K562 (cell line): ENCODE results near the gene ZKSCAN3. TPM values are rescaled to one million over a fixed set of nuclear protein-coding genes. Genes with fewer than 3 reads are reported as not detected.

Experiments used
- ATAC-seq: fragments of 200-7000 bp; cut with Tn5 transposase; 3 replicates; pipeline ENCODE4 v1.9.1; 2020; ENCODE audit warnings: moderate library complexity
- BruUV-seq: library from RNA; stranded (reverse); fragments of 400-500 nt; replicated peaks from 2 replicates; lab custom pipeline; 2021; lab: Mats Ljungman, UMichigan
- CTCF ChIA-PET: fragments of 300-600 bp; formaldehyde crosslinking; extraction: SDS; loops from one replicate; lab custom pipeline; 2021; ENCODE audit warnings: low intra/inter-chr PET ratio; lab: Yijun Ruan, JAX
- POLR2A ChIA-PET: fragments of 300-600, 350-650 bp; sonication (Branson Sonifier 250); formaldehyde crosslinking; extraction: SDS; loops from one replicate; lab custom pipeline; 2021; ENCODE audit warnings: antibody characterized with exemption, inconsistent platforms; lab: Yijun Ruan, JAX
- DNase-seq, 4 experiments: peaks; one replicate each; pipeline versions ENCODE4 v3.0.0 to v3.0.0-alpha.2; 2011 to 2018; ENCODE audit warnings: low spot score in 3 of 4, mixed read lengths in 3 of 4; ENCODE audit errors: extremely low read depth in 1 of 4
- FAIRE-seq: peaks from 2 replicates; lab custom pipeline; 2011; peaks lifted over from hg19 to GRCh38; lab: Jason Lieb, UNC
- H2AFZ ChIP-seq: 2 replicates; pipeline ENCODE4 v1.6.0; 2011; ENCODE audit warnings: low read depth, low read length, control low read depth, inconsistent platforms
- H3K27ac ChIP-seq: fragments of 200-600 bp; 3 replicates; pipeline ENCODE4 v1.8.0; 2011; ENCODE audit warnings: low read depth, mild to moderate bottlenecking, control low read depth, inconsistent platforms, low read length, moderate library complexity, mixed read lengths; ENCODE audit errors: extremely low read depth
- H3K27me3 ChIP-seq, 2 experiments: fragments of 300-600 bp in 1 of 2; 2 replicates in 1 of 2; 3 replicates in 1 of 2; pipeline versions ENCODE4 v1.6.0 to v1.8.0; 2011; ENCODE audit warnings: inconsistent platforms in 2 of 2, low read length in 2 of 2, mild to moderate bottlenecking in 1 of 2, mixed read lengths in 1 of 2, moderate library complexity in 1 of 2; ENCODE audit not compliant: control insufficient read depth in 2 of 2, insufficient read depth in 2 of 2
- H3K36me3 ChIP-seq: fragments of 300-600 bp; 3 replicates; pipeline ENCODE4 v1.8.0; 2011; ENCODE audit warnings: mild to moderate bottlenecking, low read length, inconsistent platforms; ENCODE audit not compliant: control insufficient read depth, insufficient read depth
- H3K4me1 ChIP-seq, 2 experiments: fragments of 200-600 bp in 1 of 2; replicated peaks in 1 of 2; 2 replicates in 1 of 2; 3 replicates in 1 of 2; pipeline versions ENCODE4 v1.5.1 to v1.8.0; 2011; ENCODE audit warnings: inconsistent platforms in 2 of 2, low read length in 2 of 2, mild to moderate bottlenecking in 1 of 2, mixed read lengths in 1 of 2, moderate library complexity in 1 of 2; ENCODE audit not compliant: control insufficient read depth in 2 of 2, insufficient read depth in 2 of 2
- H3K4me2 ChIP-seq: 2 replicates; pipeline ENCODE4 v1.6.1; 2011; ENCODE audit warnings: low read length, control low read depth, inconsistent platforms, mixed read lengths; ENCODE audit not compliant: insufficient read depth
- H3K4me3 ChIP-seq: fragments of 200-600 bp; sonication (generic), shearing (Covaris generic); 2 replicates; pipeline ENCODE4 v1.5.1; 2016; ENCODE audit warnings: control low read depth, inconsistent platforms
- H3K79me2 ChIP-seq: fragments of 200-600 bp; 3 replicates; pipeline ENCODE4 v1.8.0; 2011; ENCODE audit warnings: low read length, inconsistent platforms; ENCODE audit not compliant: control insufficient read depth, insufficient read depth
- H3K9ac ChIP-seq, 2 experiments: 2 replicates each; pipeline versions ENCODE4 v1.6.0 to v1.6.1; 2011; ENCODE audit warnings: low read depth in 2 of 2, low read length in 2 of 2, control low read depth in 1 of 2, inconsistent platforms in 1 of 2, mild to moderate bottlenecking in 1 of 2, mixed read lengths in 1 of 2; ENCODE audit not compliant: insufficient read depth in 1 of 2
- H3K9me1 ChIP-seq: one replicate; pipeline ENCODE4 v1.6.0; 2011; ENCODE audit warnings: inconsistent platforms, mild to moderate bottlenecking, low read length, moderate library complexity; ENCODE audit not compliant: control insufficient read depth, insufficient read depth
- H3K9me3 ChIP-seq: replicated peaks from 2 replicates; pipeline ENCODE4 v1.5.1; 2011; ENCODE audit warnings: low read depth, low read length, inconsistent platforms; ENCODE audit not compliant: control insufficient read depth, insufficient read depth
- H4K20me1 ChIP-seq: replicated peaks from 2 replicates; pipeline ENCODE4 v1.6.1; 2011; ENCODE audit warnings: low read length, inconsistent platforms, mixed read lengths; ENCODE audit not compliant: control insufficient read depth, insufficient read depth
- CUX1 ChIP-seq: fragments of 200-800 bp; sonication (Bioruptor generic); IDR thresholded peaks from 2 replicates; pipeline ENCODE4 v1.6.1; 2016; ENCODE audit warnings: missing genetic modification characterization, missing compliant biosample characterization
- ETV6 ChIP-seq, 3 experiments: fragments of 150-350 bp in 1 of 3; sonication (generic) in 1 of 3; formaldehyde crosslinking in 1 of 3; IDR thresholded peaks; 2 replicates each; pipeline versions ENCODE4 v1.6.1 to v1.8.0; 2014 to 2022; ENCODE audit warnings: borderline replicate concordance in 2 of 3, low read depth in 2 of 3, antibody characterized with exemption in 1 of 3, low read length in 1 of 3, mild to moderate bottlenecking in 1 of 3, missing genetic modification reagents in 1 of 3
- EZH2 ChIP-seq: IDR thresholded peaks from 2 replicates; pipeline ENCODE4 v1.6.1; 2012; ENCODE audit warnings: low read depth, mild to moderate bottlenecking, inconsistent platforms, low read length, borderline replicate concordance
- HIVEP1 ChIP-seq: fragments of 250-450 bp; sonication (Bioruptor Pico); IDR thresholded peaks from 2 replicates; pipeline ENCODE4 v1.4.0; 2020; ENCODE audit warnings: mild to moderate bottlenecking
- MCM2 ChIP-seq: fragments of 450-650 bp; IDR thresholded peaks from 2 replicates; pipeline ENCODE4 v1.6.1; 2017; ENCODE audit warnings: low read depth, mild to moderate bottlenecking
- MTA2 ChIP-seq: fragments of 450-650 bp; IDR thresholded peaks from 2 replicates; pipeline ENCODE4 v1.6.1; 2016; ENCODE audit warnings: low read depth
- RCOR1 ChIP-seq, 2 experiments: IDR thresholded peaks; 2 replicates each; pipeline ENCODE4 v1.6.1; 2012; ENCODE audit warnings: low read depth in 2 of 2, low read length in 2 of 2, borderline replicate concordance in 1 of 2, improper control_type of control experiment in 1 of 2
- TFAM ChIP-seq: fragments of 250-450 bp; sonication (Bioruptor Pico); conservative IDR thresholded peaks from 2 replicates; pipeline ENCODE4 v1.5.0; 2021; ENCODE audit warnings: mild to moderate bottlenecking, moderate library complexity
- THRAP3 ChIP-seq: fragments of 450-650 bp; IDR thresholded peaks from 2 replicates; pipeline ENCODE4 v1.6.1; 2016; ENCODE audit warnings: mild to moderate bottlenecking, inconsistent platforms, borderline replicate concordance
- ZNF41 ChIP-seq: fragments of 250-450 bp; sonication (Bioruptor Pico); conservative IDR thresholded peaks from 2 replicates; pipeline ENCODE4 v1.4.0; 2020; ENCODE audit warnings: mild to moderate bottlenecking
- ZNF75A ChIP-seq: fragments of 450-650 bp; formaldehyde crosslinking; IDR thresholded peaks from 2 replicates; pipeline ENCODE4 v1.4.0; 2020; ENCODE audit warnings: mild to moderate bottlenecking
- WGBS: fragments of 100-300 bp; shearing (Covaris generic); methylation state at CpG from one replicate; pipeline ENCODE4 v1.1.6; 2016; ENCODE audit warnings: low coverage, mixed read lengths; ENCODE audit not compliant: insufficient coverage; ENCODE audit errors: missing lambda C conversion rate; 5-methylcytosine and 5-hydroxymethylcytosine counted together
- in situ Hi-C: fragments of 300-500 bp; cut with MboI; formaldehyde crosslinking; loops from 4 replicates; pipeline ENCODE4 v1.15.0; 2018; ENCODE audit warnings: inconsistent platforms, mixed read lengths
- intact Hi-C: fragments of 100-400 bp; cut with micrococcal nuclease; formaldehyde crosslinking; loops from 2 replicates; pipeline ENCODE4 v1.14.2; 2022
- polyA plus RNA-seq, 8 experiments: library from polyadenylated mRNA; depleted of rRNA in 4 of 8; stranded (reverse) in 5 of 8; unstranded in 3 of 8; fragments of >200 nt; fragmentation: Nextera tagmentation in 2 of 8; fragmentation: Illumina TruSeq in 1 of 8; extraction: Ambion mirVana in 2 of 8; extraction: Trizol in 1 of 8; gene quantifications; 2 replicates each; pipeline versions ENCODE4 v1.2.1 to v1.2.3, GENCODE V29; 2011 to 2014; ENCODE audit warnings: inconsistent platforms in 1 of 8, missing spikeins in 1 of 8
- total RNA-seq, 7 experiments: library from RNA; depleted of rRNA in 6 of 7; stranded (reverse); fragments of >200 nt in 6 of 7; fragmentation: Illumina TruSeq in 2 of 7; extraction: Trizol in 2 of 7; gene quantifications; 2 replicates each; pipeline versions ENCODE4 v1.2.1 to v1.2.3, GENCODE V29; 2011 to 2021; ENCODE audit warnings: low replicate concordance in 1 of 7

The ZKSCAN3 gene
- total and polyA plus RNA-seq, 9 of the 15 experiments (the other 6 are each of a cell fraction or from before 2014, with no cell fraction given) = 3.0 to 12.4 (median 10.2) TPM

- H2AFZ ChIP-seq = peak within 1 kb of the TSS; percentile 96
- DNase-seq (peak; percentile 90 to 99 (median 91)), ATAC-seq (peak; percentile 88), FAIRE-seq (peak; percentile 80)
- H3K9ac ChIP-seq = peak within 1 kb of the TSS; percentile 84 to 97
- intact Hi-C loops (loop anchor here (1.0 to 2.0 kb wide), 4 partner anchors 75 to 147 kb away; no protein-coding TSS in a partner anchor), in situ Hi-C loops (no loop called here)
- ChIA-PET CTCF (no interaction called here), POLR2A (interaction anchor here (0.6 to 2.2 kb wide), 7 partner anchors 29 to 258 kb away, joined by 3 to 8 read pairs (median 4); partner anchors contain the start of genes ZKSCAN8 and ZSCAN31)
- no peaks in the 10 kb centered on the region for H3K9me1 ChIP-seq
- no peaks in the 10 kb centered on the region for H4K20me1 ChIP-seq
- WGBS = under 1% methylated on average over 48 of the region's 49 CpGs
- peak within 1 kb of the TSS; percentile 61 for H3K4me3 ChIP-seq
- H3K4me1 ChIP-seq = peaks cover 21 to 36% of the 10 kb centered on the region in 2 experiments
- H3K27ac ChIP-seq = peak within 1 kb of the TSS; percentile 80
- H3K4me2 ChIP-seq = peak within 1 kb of the TSS; percentile 91
- H3K79me2 ChIP-seq = peaks cover 56% of the 10 kb centered on the region
- peaks cover 38% of the 10 kb centered on the region for H3K36me3 ChIP-seq
- BruUV-seq = TSS peak; percentile 68
- H3K9me3 ChIP-seq = no peaks in the 10 kb centered on the region
- H3K27me3 ChIP-seq = no peaks in the 10 kb centered on the region
- TF ChIP-seq ETV6 (IDR thresholded peaks at IDR 0.05; ENCODE audit: borderline replicate concordance in 1 of 2, low read depth in 2 of 2, low read length in 1 of 2) (peak; percentile 58 to 79; a peak in 3 of 4 replicates), ETV6 (CRISPR knock-in tag; IDR thresholded peaks at IDR 0.05; ENCODE audit: borderline replicate concordance) (peak; percentile 23; the same call in 1 of the 2 replicates), HIVEP1 (CRISPR knock-in tag) (no peak), RCOR1 (IDR thresholded peaks at IDR 0.05; ENCODE audit: borderline replicate concordance in 1 of 2, low read depth in 2 of 2, low read length in 2 of 2) (peak; percentile 63 to 77; a peak in 3 of 4 replicates), MCM2 (no peak), THRAP3 (peak; percentile 70; the same call in 1 of the 2 replicates), ZNF41 (CRISPR knock-in tag) (no peak), MTA2 (no peak; the same call in 1 of the 2 replicates), TFAM (no peak), ZNF75A (CRISPR knock-in tag) (0 out of 2 replicates have a peak, but pooled peaks have one; percentile 23), EZH2 (no peak), CUX1 (CRISPR knock-in tag) (no peak)
Measured at GRCh38 chr6:28399350-28400121, 49.8 kb downstream of the ZKSCAN3 start, which contains the start of gene ZSCAN12. TSS of gene ZSCAN12 (minus strand) at chr6:28399747. CDS start at chr6:28398405, 1,342 bp downstream.
